GM18861 (cell line): Measurements from ENCODE around the gene BHLHE23.

ENCODE experiments used
- ATAC-seq: cut with Tn5 transposase; IDR thresholded peaks from one replicate; pipeline ENCODE4 v1.9.1; 2021; ENCODE audit not compliant: unreplicated experiment

The BHLHE23 gene

GRCh38 chr20:63026582-63027165 is 19.9 kb upstream of the BHLHE23 start:
- no peak for ATAC-seq

- ATAC-seq, result no peak
Observed at GRCh38 chr20:63025534-63026331, 19.0 kb upstream of the BHLHE23 start.

GRCh38 chr20:63024573-63025392 is 18.0 kb upstream of the BHLHE23 start:
- no peak for ATAC-seq

- ATAC-seq, result no peak
Observed at GRCh38 chr20:63023936-63024571, 17.3 kb upstream of the BHLHE23 start.

GRCh38 chr20:63023071-63023935 is 16.5 kb upstream of the BHLHE23 start:
- no peak for ATAC-seq

- ATAC-seq, result no peak
Observed at GRCh38 chr20:63022501-63022900, 15.7 kb upstream of the BHLHE23 start.

DNA sequence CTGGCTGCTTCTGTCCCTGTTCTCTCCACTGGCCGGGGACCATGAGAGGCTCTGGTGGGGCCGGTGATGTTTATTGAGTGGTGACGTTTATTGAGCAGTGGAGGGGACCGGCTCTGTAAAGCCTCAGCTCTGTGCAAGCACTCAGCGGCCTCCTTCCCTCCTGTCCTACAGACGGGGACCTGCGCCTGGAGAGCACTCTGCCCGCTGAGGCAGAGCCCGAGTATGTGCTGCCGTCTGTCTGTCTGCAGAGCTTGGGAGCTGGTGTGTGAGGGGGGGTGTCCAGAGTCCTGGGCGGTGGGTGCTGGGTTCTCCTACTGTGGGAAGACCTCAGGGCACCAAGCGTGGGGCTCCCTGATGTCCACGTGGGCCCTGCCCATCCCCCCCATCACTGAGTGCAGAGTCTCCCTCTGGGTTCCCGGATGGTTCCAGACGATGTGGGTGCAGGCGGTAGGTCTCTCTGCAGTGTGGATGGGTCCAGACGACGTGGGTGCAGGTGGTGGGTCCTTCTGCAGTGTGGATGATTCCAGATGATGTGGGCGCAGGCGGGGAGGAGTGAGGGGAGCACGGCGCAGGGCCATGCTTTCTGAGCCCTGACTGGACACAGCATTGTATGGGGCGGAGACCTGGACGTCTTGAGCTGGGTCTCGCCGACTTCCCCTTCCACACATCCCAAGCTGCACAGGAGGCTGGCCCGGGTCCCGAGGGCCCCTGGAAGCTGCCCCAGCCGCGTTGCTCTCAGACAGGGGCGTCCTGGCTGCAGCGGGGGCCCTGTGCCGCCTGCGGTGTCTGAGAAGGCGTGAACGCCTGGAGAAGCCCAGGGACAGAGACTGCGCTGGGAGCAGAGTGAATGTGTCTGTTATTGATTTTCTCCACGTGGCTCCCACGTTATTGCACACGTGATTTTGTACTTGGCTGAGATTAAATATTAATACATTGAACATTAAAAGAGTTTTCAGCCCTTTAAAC is 14.9 kb upstream of the BHLHE23 start:
- no peak for ATAC-seq

- ATAC-seq, result no peak
Observed at GRCh38 chr20:63020681-63021080, 13.9 kb upstream of the BHLHE23 start.

DNA sequence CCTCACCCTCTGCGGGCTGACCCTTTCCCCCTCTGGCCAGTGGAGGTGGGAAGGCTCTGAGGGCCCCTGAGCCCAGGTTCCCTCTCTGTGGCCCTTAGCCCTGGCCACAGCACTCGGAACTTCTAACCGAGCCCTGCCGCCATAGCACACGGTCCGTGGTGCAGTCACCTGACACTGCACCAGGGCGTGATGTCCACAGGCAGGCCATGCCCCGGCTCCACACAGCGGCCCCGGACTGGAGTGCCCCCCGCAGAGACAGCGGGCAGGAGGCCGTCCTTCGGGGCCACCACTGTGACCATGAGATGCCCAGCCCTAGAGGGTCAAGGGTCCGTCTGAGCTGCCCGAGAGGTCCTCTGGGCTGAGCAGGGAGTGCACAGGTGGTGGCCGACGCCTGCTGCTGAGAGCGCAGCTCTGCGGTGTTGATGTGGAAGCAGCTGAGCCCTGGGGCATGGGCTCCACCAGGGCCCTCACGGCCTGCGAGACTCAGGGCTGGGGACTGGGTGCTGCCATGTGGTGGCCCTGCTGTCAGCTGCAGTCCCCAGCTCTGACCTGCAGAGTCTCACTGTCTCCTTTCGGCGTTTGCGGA is 11.2 kb upstream of the BHLHE23 start:
- ATAC-seq, result no peak

DNA sequence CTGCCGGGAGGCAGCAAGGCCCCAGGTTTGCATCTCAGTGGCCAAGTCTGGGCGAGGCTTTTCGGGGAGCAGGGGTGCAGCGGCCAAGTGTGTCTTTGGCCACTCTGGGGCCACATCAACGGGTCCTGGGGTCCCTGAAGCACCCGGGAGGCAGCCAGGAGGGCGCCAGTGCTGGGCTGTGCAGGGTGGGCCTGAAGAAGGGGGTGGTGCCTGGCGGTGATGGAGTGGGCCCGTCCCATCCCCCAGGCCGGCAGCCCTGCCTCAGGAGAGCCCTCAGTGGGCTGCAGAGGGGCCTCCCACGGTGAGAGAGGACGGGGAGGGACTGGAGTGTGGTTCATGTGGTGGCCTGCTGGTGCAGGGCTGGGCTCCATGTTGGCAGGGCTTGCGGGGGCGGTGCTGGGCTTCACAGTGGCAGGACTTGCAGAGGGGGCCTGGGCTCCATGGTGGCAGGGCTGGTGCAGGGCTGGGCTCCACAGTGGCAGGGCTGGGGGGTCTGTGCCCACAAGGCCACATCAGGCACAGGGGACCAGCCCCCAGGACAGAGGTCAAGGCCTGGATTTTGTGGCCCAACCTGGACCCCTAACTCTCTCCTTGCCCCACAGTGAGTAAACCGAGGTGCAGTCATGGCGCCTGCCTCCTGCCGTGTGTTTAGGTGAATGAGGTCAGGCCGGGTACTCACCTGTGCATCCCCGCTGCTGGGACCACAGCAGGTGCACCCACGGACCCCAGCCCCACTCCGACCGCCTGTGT is 10.5 kb upstream of the BHLHE23 start:
- ATAC-seq, result no peak

DNA sequence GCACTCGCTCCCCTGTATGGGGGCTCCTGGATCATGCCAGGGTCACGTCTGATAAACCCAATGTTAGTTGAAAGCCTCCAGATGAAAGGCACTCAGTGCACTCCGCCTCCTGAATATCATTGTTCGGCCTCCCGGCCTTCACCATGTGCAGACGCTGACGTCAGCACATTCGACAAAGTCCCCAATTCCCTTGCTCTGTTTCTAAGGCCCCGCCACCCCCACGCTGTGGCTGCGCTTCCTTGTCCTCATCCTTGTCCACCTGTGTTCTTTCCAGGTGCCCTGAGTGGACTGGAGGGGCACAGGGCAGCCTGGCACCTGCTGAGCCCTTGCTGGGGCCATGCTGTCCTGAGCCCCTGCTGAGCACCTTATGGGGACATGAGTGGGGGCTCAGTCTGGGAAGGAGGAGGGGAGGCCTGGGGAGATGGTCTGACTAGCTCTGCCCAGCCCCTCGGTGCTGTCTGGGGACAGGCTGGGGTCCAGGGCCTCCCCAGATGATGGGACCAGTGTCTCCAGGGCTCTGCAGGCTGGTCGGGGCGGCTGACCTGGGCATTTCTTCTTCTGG is 9.8 kb upstream of the BHLHE23 start:
- no peak for ATAC-seq

DNA sequence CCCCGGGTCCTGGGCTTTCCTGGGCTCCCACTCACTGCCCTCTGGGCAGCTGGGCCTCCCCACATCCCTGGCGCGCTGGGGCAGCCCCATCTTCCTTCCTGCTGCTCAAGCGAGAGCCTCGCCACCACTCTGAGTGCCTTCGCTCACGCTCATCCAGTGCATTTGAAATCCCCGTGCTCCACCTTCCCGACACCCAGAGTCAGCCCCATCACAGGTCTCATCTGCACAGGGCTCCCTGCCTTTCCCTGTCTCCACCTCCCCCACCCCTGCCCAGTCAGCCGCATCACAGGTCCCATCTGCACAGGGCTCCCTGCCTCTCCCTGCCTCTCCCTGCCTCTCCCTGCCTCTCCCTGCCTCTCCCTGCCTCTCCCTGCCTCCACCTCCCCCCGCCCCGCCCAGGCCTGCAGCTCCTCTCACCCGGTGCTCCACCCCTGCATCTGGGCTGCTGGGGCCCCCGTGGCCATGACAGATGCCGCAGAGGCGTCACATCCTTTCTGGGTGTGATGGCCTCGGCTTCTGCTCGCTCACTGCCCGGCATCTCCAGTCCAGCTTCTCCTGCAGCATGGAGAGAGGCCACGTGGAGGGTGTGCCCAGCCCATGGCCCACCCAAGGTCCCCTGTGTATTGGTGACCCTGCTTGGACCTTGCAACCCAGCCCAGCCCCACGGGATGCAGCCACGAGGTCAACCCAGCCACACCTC is 9.0 kb upstream of the BHLHE23 start:
- ATAC-seq, result no peak

- no peak for ATAC-seq
Observed at GRCh38 chr20:63015147-63015661, 8.4 kb upstream of the BHLHE23 start.

- ATAC-seq, result no peak
Observed at GRCh38 chr20:63014710-63015109, 7.9 kb upstream of the BHLHE23 start.

DNA sequence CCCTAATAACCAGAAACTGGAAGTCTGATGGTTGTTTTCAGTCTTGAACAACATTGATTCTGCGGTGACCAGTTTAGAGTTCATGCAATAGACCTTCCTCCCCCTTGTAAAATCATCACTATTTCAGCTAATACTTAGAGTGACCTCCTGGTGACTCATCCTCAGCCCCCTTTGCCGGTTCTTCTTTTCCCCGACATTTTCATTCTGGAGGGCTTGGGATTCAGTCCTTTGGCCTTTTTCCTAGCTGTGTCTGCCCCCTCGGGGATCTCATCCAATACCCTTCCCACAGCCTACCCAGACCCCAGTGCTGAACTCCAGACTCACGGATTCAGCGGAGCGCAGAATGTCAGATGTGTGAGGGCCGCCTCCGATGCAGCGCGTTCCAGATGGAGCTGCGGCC is 7.5 kb upstream of the BHLHE23 start:
- ATAC-seq, result no peak

DNA sequence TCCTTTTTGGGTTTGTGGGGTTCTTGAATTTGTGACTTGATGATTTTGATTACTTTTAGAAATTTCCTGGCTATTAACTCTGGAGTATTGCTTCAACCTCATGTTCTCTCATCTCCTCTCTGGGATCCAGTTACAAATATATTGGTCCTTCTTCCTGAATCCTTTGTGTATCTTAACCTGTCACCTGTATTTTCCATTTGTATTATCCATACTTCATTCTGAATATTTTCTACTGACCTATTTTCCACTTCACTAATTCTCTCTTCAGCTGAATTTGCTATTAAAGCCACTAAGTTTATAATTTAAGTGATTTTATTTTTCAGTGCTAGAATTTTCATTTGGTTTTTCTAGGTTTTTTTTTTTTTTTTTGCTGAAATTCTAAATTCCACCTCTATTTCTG is 6.4 kb upstream of the BHLHE23 start:
- no peak for ATAC-seq

DNA sequence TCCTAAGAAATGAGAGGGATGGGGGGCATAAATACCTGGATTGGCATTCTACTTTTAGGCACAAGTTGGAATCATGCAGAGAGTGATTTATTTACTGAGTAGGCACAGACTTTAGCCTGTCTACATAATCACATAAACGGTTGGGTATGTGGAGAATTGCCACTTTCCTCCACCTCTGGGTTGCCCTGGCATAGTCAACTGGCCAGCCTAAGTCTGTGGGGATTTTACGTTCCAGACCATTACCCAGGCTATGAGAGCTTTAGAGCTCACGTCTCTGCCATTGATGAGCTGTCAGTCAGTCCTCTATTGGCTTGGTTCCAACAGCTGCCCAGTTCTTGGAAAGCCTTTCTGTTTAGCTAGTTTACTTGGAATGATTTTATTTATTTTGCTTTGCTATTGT is 5.0 kb upstream of the BHLHE23 start:
- no peak for ATAC-seq
